ENCODE data around the gene PLEKHH3.

PLEKHH3 gene

DNA sequence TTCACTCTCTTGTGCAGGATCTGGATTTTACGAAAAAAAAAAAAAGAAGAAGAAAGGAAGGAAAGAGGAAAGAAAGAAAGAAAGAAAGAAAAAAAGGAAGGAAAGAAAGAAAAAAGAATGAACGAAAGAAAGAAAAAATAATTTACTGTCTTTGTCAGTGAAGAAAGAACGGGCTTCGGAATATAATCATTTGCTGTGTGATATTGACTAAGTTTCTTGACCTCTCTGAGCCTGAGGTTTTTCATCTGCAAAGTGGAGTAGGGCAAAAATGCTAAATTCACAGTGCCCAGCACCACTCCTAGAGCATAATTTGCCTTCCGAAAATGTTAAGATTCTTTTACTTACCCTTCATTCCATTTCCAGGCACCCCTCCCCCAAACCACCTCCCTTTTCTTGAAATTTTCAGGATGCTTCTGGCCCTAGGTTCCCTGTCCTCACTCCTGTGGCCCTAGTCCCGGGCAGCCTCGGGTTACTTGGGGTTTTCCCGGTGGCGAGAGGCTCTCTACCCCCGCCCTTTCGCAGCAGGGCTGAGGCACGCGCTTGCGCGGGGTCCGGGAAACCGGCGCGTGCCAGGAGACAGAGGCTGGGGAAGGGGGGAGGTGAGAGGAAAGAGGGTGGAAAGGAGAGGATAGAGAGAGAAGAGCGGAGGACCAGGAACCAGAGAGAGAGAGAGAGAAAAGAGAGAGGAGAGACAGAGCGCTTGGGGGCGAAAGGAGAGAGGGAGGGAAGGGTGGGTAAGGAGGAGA lies 5.4 kb upstream of the PLEKHH3 start, which contains the start of gene CNTNAP1:
Gene CNTNAP1 (plus strand): TSS at position 556 of the 746 bp plus-strand sequence. CDS start 299 bp downstream, outside the sequence.
- Histone ChIP-seq H3K36me3 (ENCODE audit: insufficient read depth, low read length) (peaks cover 26% of the 10 kb centered on the region), H2AFZ (ENCODE audit: low read depth, low read length) (peak within 1 kb of the TSS; percentile 34), H3K27me3 (ENCODE audit: insufficient read depth, low read length) (no peaks in the 10 kb centered on the region), H3K4me1 (ENCODE audit: insufficient read depth, low read length) (peaks cover 32% of the 10 kb centered on the region), H3K4me3 (ENCODE audit: low read length) (peak within 1 kb of the TSS; percentile 66), H3K9me3 (ENCODE audit: low read length) (no peaks in the 10 kb centered on the region)

DNA sequence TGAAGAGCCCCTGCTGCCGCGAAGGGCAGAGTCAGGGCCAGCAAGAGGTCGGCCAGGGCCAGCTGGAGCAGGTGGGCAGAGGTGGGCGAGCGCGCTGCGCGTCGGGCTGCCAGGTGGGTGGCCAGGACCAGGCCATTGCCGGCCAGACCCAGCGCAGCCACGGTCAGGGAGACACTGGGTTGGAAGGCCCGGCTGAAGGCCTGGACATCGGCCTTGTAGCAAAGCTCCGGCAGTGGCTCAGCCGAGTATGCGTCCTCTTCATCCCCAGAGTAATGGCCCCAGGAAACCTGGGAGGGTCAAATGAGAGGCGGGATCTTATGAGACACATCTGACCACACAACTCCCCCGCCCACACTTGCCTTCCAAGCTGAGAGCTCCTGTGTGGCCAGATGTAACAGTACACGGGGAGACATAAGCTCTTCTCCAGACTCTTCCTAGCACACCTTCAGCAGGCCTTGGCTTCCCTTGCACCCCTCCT lies 3.6 kb upstream of the PLEKHH3 start:
- H3K4me1 ChIP-seq (ENCODE audit: insufficient read depth, low read length): peaks cover 38% of the 10 kb centered on the region
- peaks cover 10% of the 10 kb centered on the region for H3K36me3 ChIP-seq (ENCODE audit: insufficient read depth, low read length)
- H3K9me3 ChIP-seq (ENCODE audit: low read length): no peaks in the 10 kb centered on the region
- peak overlapping the region; percentile 66 for H2AFZ ChIP-seq (ENCODE audit: low read depth, low read length)
- no peaks in the 10 kb centered on the region for H3K27me3 ChIP-seq (ENCODE audit: insufficient read depth, low read length)
- H3K4me3 ChIP-seq (ENCODE audit: low read length): peak overlapping the region; percentile 51

DNA sequence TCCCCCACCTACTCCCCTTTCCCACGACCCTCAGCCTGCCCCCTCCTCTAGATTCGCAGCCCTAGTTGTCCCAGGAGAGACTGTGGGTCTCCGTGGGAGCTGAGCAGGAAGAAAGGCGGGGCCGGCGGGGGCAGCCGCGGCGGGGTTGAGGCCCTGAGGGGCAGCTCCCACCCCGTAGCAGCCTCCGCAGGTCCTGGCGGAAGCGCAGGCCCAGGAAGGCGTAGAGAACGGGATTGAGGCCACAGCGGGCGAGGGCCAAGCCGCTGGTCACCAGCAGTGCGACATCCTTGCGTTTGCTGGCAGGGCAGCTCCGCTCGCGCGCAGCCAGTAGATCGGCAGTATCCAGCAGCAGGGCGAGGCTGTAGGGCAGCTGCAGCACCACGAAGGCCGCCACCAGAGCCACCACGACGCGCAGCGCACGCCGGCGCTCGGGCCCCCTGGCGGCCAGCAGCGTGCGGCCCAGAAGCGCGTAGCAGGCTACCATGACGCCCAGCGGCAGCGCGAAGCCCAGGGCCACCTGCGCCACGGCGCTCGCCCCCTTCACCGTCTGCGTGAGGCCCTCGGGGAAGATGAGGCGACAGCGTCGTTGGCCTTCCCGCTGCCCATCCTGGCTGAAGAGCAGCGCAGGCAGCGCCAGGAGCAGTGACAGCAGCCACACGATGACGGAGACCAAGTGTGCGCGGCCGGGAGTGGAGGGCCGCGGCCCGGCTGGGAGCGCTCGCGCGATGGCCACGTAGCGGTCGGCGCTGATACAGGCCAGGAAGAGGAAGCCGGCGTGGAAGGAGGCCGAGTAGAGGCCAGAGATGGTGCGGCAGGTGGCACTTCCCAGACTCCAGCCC lies 2.9 kb upstream of the PLEKHH3 start:
- no peaks in the 10 kb centered on the region for H3K9me3 ChIP-seq (ENCODE audit: low read length)
- H2AFZ ChIP-seq (ENCODE audit: low read depth, low read length): peak overlapping the region; percentile 66
- peak overlapping the region; percentile 51 for H3K4me3 ChIP-seq (ENCODE audit: low read length)
- no peaks in the 10 kb centered on the region for H3K27me3 ChIP-seq (ENCODE audit: insufficient read depth, low read length)
- peaks cover 4% of the 10 kb centered on the region for H3K36me3 ChIP-seq (ENCODE audit: insufficient read depth, low read length)
- peaks cover 44% of the 10 kb centered on the region for H3K4me1 ChIP-seq (ENCODE audit: insufficient read depth, low read length)

DNA sequence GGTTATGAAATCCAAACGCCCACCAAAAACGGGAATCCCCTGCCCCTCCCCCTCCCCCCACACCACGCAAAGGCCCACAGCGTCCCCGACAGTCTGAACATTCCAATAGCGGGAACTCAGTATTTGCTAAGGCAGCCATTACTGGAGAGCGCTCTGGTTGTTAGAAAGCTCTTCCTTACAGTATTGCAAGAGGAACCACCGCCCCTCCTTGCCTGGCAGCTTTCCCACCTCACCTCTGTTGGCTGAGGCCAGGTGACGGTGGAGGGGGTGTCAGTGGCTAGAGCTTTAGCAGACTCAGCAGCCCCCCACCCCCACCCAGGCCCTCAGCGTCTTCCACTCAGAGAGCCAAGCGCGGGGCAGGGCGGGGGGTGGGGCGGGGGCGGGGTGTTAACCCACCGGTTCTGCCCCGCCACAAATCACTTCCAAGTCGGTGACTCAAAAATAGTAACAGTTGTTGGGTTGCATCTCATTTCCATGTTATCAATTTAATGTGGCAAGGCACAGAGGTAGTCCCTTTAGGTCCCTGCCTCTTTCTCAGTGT lies 2.2 kb upstream of the PLEKHH3 start:
- H3K36me3 ChIP-seq (ENCODE audit: insufficient read depth, low read length): no peaks in the 10 kb centered on the region
- peak overlapping the region; percentile 66 for H2AFZ ChIP-seq (ENCODE audit: low read depth, low read length)
- H3K9me3 ChIP-seq (ENCODE audit: low read length): no peaks in the 10 kb centered on the region
- H3K4me3 ChIP-seq (ENCODE audit: low read length): peak overlapping the region; percentile 51
- no peaks in the 10 kb centered on the region for H3K27me3 ChIP-seq (ENCODE audit: insufficient read depth, low read length)
- peaks cover 46% of the 10 kb centered on the region for H3K4me1 ChIP-seq (ENCODE audit: insufficient read depth, low read length)

DNA sequence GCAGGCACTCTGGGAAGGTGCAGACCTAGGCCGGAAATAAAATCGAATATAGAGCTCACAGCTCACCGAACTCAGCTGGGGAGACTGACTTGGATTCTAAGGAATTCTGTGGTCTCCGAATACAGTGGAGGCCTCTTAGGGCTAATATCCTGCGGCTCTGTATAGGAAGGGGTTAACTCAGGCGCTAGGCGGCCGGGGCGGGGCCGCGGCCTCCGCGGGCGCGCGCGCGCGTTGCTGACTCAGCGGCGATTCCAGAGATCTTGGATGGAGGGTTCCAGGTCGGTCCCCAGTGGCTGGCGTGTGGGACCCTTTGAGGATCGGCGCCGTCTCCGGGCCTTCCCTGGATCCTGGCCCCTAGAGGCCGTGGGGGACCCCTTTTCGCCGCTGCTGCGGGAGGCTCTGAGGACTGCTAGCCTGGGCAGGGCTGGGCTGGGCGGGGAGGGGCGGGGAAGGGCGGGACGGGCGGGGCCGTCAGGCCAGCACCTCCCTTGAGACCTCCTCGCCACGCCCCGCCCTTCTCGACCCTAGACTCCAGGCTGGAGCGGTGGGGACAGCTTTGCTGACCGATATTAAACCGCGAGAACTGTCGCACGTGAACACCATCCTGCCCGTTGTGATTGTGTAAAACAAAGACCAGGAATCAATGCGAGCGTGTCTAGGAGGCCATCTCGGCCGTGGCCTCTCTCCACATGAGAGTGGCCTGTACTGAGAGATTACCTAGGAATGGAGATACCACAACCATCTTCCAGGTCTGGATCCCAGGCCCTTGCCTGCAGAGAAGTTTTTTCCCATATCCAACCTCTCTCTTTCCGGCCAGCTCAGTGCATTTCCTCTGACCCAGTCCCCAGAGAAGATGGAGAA lies 1.4 kb upstream of the PLEKHH3 start:
- Histone ChIP-seq H3K4me3 (ENCODE audit: low read length) (peak overlapping the region; percentile 51), H3K27me3 (ENCODE audit: insufficient read depth, low read length) (no peaks in the 10 kb centered on the region), H3K9me3 (ENCODE audit: low read length) (no peaks in the 10 kb centered on the region), H3K36me3 (ENCODE audit: insufficient read depth, low read length) (peaks cover 4% of the 10 kb centered on the region), H2AFZ (ENCODE audit: low read depth, low read length) (peak overlapping the region; percentile 3), H3K4me1 (ENCODE audit: insufficient read depth, low read length) (peaks cover 39% of the 10 kb centered on the region)

DNA sequence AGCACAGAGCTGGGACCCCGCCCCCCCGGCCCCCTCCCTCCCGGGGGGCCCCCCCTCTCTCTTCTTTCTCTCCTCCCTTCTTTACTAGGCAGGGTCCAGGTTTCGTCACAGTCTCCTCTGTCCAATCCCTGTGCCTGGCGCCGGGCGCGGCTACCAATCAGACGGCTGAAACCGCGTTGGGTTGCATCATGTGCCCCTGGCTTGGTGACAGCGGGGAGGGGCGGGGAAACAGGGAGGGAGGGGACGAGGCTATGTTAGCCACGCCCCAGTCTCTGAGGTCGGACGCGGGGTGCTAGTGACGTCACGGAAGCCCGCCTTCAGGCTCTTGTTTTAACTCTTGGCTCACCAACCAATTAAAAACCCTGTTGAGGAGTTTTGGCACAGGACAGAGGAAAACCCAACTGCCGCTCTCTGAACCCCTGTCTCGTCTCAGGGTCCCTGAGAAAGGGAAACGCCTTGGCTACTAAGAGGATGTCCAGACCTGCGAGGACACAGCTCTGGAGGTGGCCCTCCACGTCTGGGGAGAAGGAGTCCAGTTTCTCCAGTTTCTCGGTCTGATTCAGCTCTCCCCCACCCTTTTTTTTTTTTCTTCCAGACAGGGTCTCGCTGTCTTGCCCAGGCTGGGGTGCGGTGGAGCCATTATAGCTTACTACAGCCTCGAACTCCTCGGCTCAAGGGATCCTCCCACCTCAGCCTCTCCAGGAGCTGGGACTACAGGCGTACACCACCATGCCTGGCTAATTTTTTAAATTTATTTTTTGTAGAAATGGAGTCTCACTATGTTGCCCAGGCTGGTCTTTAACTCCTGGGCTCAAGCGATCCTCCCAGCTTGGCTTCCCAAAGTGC lies 441 bp upstream of the PLEKHH3 start:
- Histone ChIP-seq H3K9me3 (ENCODE audit: low read length) (no peaks in the 10 kb centered on the region), H3K36me3 (ENCODE audit: insufficient read depth, low read length) (peaks cover 13% of the 10 kb centered on the region), H3K27me3 (ENCODE audit: insufficient read depth, low read length) (no peaks in the 10 kb centered on the region), H3K4me1 (ENCODE audit: insufficient read depth, low read length) (peaks cover 37% of the 10 kb centered on the region), H2AFZ (ENCODE audit: low read depth, low read length) (peak overlapping the region; percentile 3), H3K4me3 (ENCODE audit: low read length) (peak overlapping the region; percentile 84)

DNA sequence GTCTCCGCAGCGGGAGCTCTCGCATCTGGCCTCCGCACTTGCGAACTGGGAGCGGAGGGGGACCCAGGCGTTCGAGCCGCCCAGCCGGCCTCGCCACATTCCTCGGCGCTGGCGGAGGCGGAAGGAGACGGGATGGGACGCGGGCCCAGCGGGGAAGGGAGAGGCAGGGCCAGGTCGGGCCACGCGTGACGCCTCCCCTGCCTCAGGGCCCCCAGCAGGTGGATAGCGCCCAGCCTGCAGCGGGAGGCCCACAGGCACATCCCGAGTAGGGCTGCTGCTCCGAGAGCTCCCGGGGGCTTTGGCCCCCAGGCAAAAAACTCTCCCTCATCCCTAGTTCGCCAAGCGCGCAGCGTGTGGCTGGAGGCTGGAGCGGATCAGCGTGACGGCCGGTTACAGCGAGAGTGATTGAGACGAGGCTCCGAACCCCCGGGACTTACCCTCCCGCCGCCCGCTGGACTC lies 800 bp downstream of the PLEKHH3 start:
- peak overlapping the region; percentile 75 for H2AFZ ChIP-seq (ENCODE audit: low read depth, low read length)
- no peaks in the 10 kb centered on the region for H3K27me3 ChIP-seq (ENCODE audit: insufficient read depth, low read length)

DNA sequence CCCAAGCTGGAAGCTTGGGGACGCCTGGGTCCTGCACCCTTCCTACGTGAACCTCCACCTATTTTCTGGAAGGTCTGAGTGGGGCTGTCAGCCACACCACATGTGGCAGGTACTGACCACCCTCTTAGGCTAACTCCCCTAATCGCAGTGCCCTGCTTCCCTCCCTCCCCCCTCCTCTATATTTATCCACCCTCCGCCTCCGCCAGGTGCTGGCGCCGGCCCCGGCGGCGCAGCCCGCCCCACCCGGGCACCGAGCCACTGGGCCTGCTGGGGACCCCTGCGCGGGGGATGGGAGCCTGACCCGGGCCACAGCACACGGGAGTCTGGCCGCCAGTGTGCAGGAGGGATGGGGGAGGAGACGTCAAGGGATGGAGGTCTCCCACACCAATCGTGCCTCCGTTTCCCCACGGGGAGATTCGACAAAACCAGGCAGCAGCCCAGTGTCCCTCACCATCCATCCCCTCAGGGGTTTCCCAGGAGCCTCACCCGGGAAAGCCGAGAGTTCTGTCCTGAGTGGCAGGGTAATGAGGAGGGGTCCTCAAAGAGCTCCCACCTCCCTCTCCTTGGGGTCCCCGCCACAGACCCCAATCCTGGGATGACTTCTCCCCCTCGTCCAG lies 1.3 kb downstream of the PLEKHH3 start:
- Histone ChIP-seq H3K36me3 (ENCODE audit: insufficient read depth, low read length) (peaks cover 21% of the 10 kb centered on the region), H2AFZ (ENCODE audit: low read depth, low read length) (no peak overlapping the region), H3K27me3 (ENCODE audit: insufficient read depth, low read length) (no peaks in the 10 kb centered on the region), H3K4me3 (ENCODE audit: low read length) (peak overlapping the region; percentile 84), H3K4me1 (ENCODE audit: insufficient read depth, low read length) (peaks cover 31% of the 10 kb centered on the region), H3K9me3 (ENCODE audit: low read length) (no peaks in the 10 kb centered on the region)

More for the DNA sequence above, 800 bp downstream of the PLEKHH3 start:
- Histone ChIP-seq H3K4me1 (ENCODE audit: insufficient read depth, low read length) (peaks cover 33% of the 10 kb centered on the region), H3K4me3 (ENCODE audit: low read length) (peak overlapping the region; percentile 84), H3K36me3 (ENCODE audit: insufficient read depth, low read length) (peaks cover 17% of the 10 kb centered on the region), H3K9me3 (ENCODE audit: low read length) (no peaks in the 10 kb centered on the region)

DNA sequence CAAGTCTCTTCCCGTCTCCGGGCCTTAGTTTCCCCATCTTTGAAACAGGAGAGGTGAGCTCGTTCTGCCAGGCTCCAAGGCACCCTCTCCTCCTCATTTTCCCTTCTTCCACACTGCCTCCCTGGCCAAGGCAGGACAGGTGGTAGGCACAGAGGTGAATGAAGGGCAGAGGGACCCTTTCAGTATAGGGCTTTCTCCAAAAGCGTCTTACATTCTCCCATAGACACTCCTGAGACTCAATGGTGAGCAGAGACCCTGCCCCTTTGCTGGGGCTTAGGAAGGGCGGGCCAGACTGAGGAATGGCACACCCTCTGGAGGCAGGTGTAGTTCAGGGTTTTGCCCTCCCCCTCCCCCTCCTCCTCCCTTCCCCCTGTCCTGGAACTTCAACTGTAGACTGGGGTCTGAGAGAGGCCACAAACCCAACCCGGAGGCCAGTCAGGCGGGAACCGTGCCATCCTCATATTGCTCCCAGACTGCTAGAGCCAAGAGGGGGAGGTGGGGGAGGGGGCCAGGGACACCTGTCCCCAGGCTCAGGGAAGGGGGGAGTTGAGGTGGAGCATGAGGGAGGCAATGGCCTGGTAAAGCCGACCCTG lies 1.9 kb downstream of the PLEKHH3 start:
- Histone ChIP-seq H3K36me3 (ENCODE audit: insufficient read depth, low read length) (peaks cover 24% of the 10 kb centered on the region), H3K9me3 (ENCODE audit: low read length) (no peaks in the 10 kb centered on the region), H3K4me1 (ENCODE audit: insufficient read depth, low read length) (peaks cover 25% of the 10 kb centered on the region), H3K27me3 (ENCODE audit: insufficient read depth, low read length) (no peaks in the 10 kb centered on the region), H3K4me3 (ENCODE audit: low read length) (peak overlapping the region; percentile 84), H2AFZ (ENCODE audit: low read depth, low read length) (no peak overlapping the region)

DNA sequence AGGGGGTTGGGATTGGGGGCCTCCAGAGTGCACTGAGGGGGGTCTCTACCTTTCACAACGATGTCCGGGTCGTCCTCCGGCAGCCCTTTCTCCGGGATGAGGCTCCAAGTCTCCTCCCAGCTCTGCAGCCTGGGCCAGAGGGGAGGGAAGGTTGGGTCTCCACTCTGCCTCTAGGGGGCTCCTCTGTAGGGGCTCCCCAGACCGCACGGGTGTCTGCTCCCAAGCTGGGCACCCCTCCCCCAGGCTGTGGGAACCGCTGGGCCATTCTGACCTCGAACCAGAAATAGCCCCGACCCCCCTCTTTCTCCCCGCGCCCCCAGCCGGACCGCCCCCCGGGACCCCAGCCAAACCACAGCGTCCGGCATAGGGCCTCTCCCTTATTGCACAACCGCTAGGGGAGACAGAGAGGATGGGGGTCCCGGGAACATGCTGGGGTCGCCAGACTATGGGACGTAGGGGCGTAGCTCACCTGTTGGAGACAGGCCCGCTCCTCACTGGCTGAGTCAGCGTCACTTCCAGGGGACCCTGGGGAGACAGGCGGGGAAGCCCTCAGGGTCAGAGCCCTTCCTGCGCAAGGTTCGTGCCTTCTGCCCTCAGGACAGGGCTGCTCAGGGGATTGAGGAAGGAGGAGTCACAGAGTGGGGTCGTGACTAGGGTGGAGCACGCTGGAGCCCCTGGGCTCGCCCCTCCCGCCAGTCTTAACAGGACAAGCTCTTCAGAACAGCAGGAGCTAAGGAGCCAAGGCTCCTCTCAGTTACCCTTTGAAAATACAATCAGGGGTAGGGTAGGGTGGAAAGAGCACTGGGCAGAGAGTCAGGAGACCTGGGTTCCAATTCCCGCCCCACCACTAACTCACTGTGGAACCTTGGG lies 2.7 kb downstream of the PLEKHH3 start:
- Histone ChIP-seq H3K36me3 (ENCODE audit: insufficient read depth, low read length) (peaks cover 31% of the 10 kb centered on the region), H2AFZ (ENCODE audit: low read depth, low read length) (no peak overlapping the region), H3K9me3 (ENCODE audit: low read length) (no peaks in the 10 kb centered on the region), H3K4me1 (ENCODE audit: insufficient read depth, low read length) (peaks cover 20% of the 10 kb centered on the region), H3K27me3 (ENCODE audit: insufficient read depth, low read length) (no peaks in the 10 kb centered on the region), H3K4me3 (ENCODE audit: low read length) (peak overlapping the region; percentile 2)
